ENCODE results near the gene ARHGAP40. TPM values are rescaled to one million over a fixed set of nuclear protein-coding genes. Genes with fewer than 3 reads are reported as not detected.

The ARHGAP40 gene
- total and polyA plus RNA-seq, 2 experiments from 2014 or later = 0.21 TPM; not detected in 1

DNA sequence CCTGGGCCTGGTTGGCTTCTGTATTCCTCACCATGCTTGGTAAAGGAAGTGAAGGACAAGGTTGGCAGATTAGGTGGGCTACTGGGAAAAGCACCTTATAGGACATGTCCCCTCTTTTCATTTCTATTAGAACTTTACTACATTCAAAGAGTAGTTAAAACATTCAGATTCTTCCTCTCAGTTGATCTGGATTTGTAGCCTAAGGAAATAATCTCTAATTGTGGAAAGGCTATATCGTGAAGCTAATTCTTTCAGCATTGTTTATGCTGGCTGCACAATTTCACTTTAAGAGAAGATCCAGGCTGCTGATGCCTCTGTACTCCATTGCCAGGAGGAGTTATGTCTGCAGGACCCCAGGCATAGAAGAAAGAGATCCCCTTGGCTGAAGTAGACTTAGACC is 58.8 kb downstream of the ARHGAP40 start:
- peaks cover 10% of the 10 kb centered on the region for H3K27me3 Mint-ChIP-seq (ENCODE audit: insufficient read depth, low read depth, poor library complexity)
- no peak overlapping the region for H3K4me3 ChIP-seq

More for the DNA sequence above, 58.8 kb downstream of the ARHGAP40 start:
- no peak overlapping the region for H3K4me3 Mint-ChIP-seq
- DNase-seq (ENCODE audit: low spot score) (no peak), ATAC-seq (no peak)
- Histone ChIP-seq H3K4me1 (ENCODE audit: insufficient read depth) (peaks cover 4% of the 10 kb centered on the region; the same call in 1 of the 2 replicates), H2AFZ (no peak overlapping the region), H3K36me3 (ENCODE audit: insufficient read depth) (no peaks in the 10 kb centered on the region), H3K27me3 (ENCODE audit: insufficient read depth) (peaks cover 11% of the 10 kb centered on the region), H3K4me2 (no peak overlapping the region), H3K79me2 (replicated peaks; ENCODE audit: insufficient read depth) (no peaks in the 10 kb centered on the region), H3K27ac (ENCODE audit: low read depth) (no peak overlapping the region), H3F3A (replicated peaks; ENCODE audit: low read depth) (no peaks in the 10 kb centered on the region), H4K20me1 (replicated peaks; ENCODE audit: insufficient read depth) (no peaks in the 10 kb centered on the region), H3K9me2 (ENCODE audit: insufficient read depth) (no peaks in the 10 kb centered on the region)
- TF ChIP-seq REST (IDR thresholded peaks at IDR 0.05; ENCODE audit: unreplicated experiment) (no peak), EZH2 (IDR thresholded peaks at IDR 0.05; ENCODE audit: low read depth, unreplicated experiment) (no peak), NANOG (IDR thresholded peaks at IDR 0.05; ENCODE audit: borderline replicate concordance) (no peak), ZNF114 (CRISPR knock-in tag; IDR thresholded peaks at IDR 0.05) (no peak), JUNB (IDR thresholded peaks at IDR 0.05; ENCODE audit: unreplicated experiment) (no peak), POLR2AphosphoS5 (IDR thresholded peaks at IDR 0.05; ENCODE audit: low read depth) (no peak), STAT1 (IDR thresholded peaks at IDR 0.05; ENCODE audit: unreplicated experiment) (no peak), CREB1 (CRISPR knock-in tag; IDR thresholded peaks at IDR 0.05; ENCODE audit: low read depth) (no peak), ZNF331 (CRISPR knock-in tag; IDR thresholded peaks at IDR 0.05; ENCODE audit: low read depth) (no peak)
- TF ChIP-seq, protein P1, sequence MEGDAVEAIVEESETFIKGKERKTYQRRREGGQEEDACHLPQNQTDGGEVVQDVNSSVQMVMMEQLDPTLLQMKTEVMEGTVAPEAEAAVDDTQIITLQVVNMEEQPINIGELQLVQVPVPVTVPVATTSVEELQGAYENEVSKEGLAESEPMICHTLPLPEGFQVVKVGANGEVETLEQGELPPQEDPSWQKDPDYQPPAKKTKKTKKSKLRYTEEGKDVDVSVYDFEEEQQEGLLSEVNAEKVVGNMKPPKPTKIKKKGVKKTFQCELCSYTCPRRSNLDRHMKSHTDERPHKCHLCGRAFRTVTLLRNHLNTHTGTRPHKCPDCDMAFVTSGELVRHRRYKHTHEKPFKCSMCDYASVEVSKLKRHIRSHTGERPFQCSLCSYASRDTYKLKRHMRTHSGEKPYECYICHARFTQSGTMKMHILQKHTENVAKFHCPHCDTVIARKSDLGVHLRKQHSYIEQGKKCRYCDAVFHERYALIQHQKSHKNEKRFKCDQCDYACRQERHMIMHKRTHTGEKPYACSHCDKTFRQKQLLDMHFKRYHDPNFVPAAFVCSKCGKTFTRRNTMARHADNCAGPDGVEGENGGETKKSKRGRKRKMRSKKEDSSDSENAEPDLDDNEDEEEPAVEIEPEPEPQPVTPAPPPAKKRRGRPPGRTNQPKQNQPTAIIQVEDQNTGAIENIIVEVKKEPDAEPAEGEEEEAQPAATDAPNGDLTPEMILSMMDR (conservative IDR thresholded peaks at IDR 0.05; ENCODE audit: low read depth in 2 of 2) = no peak
- TF ChIP-seq, protein P2, sequence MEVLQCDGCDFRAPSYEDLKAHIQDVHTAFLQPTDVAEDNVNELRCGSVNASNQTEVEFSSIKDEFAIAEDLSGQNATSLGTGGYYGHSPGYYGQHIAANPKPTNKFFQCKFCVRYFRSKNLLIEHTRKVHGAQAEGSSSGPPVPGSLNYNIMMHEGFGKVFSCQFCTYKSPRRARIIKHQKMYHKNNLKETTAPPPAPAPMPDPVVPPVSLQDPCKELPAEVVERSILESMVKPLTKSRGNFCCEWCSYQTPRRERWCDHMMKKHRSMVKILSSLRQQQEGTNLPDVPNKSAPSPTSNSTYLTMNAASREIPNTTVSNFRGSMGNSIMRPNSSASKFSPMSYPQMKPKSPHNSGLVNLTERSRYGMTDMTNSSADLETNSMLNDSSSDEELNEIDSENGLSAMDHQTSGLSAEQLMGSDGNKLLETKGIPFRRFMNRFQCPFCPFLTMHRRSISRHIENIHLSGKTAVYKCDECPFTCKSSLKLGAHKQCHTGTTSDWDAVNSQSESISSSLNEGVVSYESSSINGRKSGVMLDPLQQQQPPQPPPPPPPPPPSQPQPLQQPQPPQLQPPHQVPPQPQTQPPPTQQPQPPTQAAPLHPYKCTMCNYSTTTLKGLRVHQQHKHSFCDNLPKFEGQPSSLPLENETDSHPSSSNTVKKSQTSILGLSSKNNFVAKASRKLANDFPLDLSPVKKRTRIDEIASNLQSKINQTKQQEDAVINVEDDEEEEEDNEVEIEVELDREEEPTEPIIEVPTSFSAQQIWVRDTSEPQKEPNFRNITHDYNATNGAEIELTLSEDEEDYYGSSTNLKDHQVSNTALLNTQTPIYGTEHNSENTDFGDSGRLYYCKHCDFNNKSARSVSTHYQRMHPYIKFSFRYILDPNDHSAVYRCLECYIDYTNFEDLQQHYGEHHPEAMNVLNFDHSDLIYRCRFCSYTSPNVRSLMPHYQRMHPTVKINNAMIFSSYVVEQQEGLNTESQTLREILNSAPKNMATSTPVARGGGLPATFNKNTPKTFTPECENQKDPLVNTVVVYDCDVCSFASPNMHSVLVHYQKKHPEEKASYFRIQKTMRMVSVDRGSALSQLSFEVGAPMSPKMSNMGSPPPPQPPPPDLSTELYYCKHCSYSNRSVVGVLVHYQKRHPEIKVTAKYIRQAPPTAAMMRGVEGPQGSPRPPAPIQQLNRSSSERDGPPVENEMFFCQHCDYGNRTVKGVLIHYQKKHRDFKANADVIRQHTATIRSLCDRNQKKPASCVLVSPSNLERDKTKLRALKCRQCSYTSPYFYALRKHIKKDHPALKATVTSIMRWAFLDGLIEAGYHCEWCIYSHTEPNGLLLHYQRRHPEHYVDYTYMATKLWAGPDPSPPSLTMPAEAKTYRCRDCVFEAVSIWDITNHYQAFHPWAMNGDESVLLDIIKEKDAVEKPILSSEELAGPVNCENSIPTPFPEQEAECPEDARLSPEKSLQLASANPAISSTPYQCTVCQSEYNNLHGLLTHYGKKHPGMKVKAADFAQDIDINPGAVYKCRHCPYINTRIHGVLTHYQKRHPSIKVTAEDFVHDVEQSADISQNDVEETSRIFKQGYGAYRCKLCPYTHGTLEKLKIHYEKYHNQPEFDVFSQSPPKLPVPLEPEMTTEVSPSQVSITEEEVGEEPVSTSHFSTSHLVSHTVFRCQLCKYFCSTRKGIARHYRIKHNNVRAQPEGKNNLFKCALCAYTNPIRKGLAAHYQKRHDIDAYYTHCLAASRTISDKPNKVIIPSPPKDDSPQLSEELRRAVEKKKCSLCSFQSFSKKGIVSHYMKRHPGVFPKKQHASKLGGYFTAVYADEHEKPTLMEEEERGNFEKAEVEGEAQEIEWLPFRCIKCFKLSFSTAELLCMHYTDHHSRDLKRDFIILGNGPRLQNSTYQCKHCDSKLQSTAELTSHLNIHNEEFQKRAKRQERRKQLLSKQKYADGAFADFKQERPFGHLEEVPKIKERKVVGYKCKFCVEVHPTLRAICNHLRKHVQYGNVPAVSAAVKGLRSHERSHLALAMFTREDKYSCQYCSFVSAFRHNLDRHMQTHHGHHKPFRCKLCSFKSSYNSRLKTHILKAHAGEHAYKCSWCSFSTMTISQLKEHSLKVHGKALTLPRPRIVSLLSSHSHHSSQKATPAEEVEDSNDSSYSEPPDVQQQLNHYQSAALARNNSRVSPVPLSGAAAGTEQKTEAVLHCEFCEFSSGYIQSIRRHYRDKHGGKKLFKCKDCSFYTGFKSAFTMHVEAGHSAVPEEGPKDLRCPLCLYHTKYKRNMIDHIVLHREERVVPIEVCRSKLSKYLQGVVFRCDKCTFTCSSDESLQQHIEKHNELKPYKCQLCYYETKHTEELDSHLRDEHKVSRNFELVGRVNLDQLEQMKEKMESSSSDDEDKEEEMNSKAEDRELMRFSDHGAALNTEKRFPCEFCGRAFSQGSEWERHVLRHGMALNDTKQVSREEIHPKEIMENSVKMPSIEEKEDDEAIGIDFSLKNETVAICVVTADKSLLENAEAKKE (CRISPR knock-in tag; IDR thresholded peaks at IDR 0.05) = no peak
- peaks cover 8% of the 10 kb centered on the region for H3K4me1 Mint-ChIP-seq
- H3K36me3 Mint-ChIP-seq (ENCODE audit: low read depth) = no peaks in the 10 kb centered on the region
- no peak overlapping the region for H3K27ac Mint-ChIP-seq
- no peaks in the 10 kb centered on the region for H3K9me3 Mint-ChIP-seq
